Liver (tissue), 3 donors: Measurements from ENCODE around the gene ZNF438.

Source experiments
- CTCF ChIP-seq: fragments of 150-350 bp; IDR thresholded peaks from 2 replicates; pipeline ENCODE4 v1.5.1; 2017; ENCODE audit warnings: improper control_type of control experiment, low read depth, low read length; ENCODE audit not compliant: missing input control
- EGR1 ChIP-seq, 2 donors: IDR thresholded peaks; 2 replicates each; pipeline ENCODE4 v1.6.1; 2016 to 2018; ENCODE audit warnings: antibody characterized with exemption in 2 of 2, low read depth in 2 of 2
- HNF4G ChIP-seq: IDR thresholded peaks from 2 replicates; pipeline ENCODE4 v1.6.1; 2016; ENCODE audit warnings: antibody characterized with exemption
- JUND ChIP-seq, 2 donors: IDR thresholded peaks; 2 replicates each; pipeline ENCODE4 v1.6.1; 2016; ENCODE audit warnings: antibody characterized with exemption in 2 of 2
- MAX ChIP-seq: IDR thresholded peaks from 2 replicates; pipeline ENCODE4 v1.6.1; 2016; ENCODE audit warnings: antibody characterized with exemption
- RAD21 ChIP-seq, 2 donors: IDR thresholded peaks; 2 replicates each; pipeline ENCODE4 v1.6.1; 2016; ENCODE audit warnings: antibody characterized with exemption in 2 of 2, mild to moderate bottlenecking in 2 of 2
- RXRA ChIP-seq, 2 donors: IDR thresholded peaks; 2 replicates each; pipeline ENCODE4 v1.6.1; 2017 to 2018; ENCODE audit warnings: antibody characterized with exemption in 2 of 2, mild to moderate bottlenecking in 1 of 2
- TAF1 ChIP-seq: conservative IDR thresholded peaks from 2 replicates; pipeline ENCODE4 v1.6.1; 2016; ENCODE audit warnings: antibody characterized with exemption, mild to moderate bottlenecking
- YY1 ChIP-seq: IDR thresholded peaks from 2 replicates; pipeline ENCODE4 v1.6.1; 2016; ENCODE audit warnings: antibody characterized with exemption, mild to moderate bottlenecking
- TF ChIP-seq, protein P1 (sequence below): IDR thresholded peaks from 2 replicates; pipeline ENCODE4 v1.6.1; 2016; ENCODE audit warnings: antibody characterized with exemption
- TF ChIP-seq, protein P2 (sequence below): IDR thresholded peaks from 2 replicates; pipeline ENCODE4 v1.6.1; 2016; ENCODE audit warnings: antibody characterized with exemption
- donor health status: healthy.
- donor health status: healthy.

GRCh38 chr10:31041011-31041410 is 9.3 kb upstream of the ZNF438 start:
- TF ChIP-seq CTCF (no peak), MAX (no peak), TAF1 (no peak), HNF4G (no peak), RXRA (IDR thresholded peaks at IDR 0.05) (no peak), YY1 (no peak), JUND (IDR thresholded peaks at IDR 0.05) (no peak), RAD21 (IDR thresholded peaks at IDR 0.05) (no peak), EGR1 (IDR thresholded peaks at IDR 0.05; ENCODE audit: low read depth in 2 of 2) (no peak)
- TF ChIP-seq, protein P1, sequence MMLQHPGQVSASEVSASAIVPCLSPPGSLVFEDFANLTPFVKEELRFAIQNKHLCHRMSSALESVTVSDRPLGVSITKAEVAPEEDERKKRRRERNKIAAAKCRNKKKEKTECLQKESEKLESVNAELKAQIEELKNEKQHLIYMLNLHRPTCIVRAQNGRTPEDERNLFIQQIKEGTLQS = no peak
- TF ChIP-seq, protein P2, sequence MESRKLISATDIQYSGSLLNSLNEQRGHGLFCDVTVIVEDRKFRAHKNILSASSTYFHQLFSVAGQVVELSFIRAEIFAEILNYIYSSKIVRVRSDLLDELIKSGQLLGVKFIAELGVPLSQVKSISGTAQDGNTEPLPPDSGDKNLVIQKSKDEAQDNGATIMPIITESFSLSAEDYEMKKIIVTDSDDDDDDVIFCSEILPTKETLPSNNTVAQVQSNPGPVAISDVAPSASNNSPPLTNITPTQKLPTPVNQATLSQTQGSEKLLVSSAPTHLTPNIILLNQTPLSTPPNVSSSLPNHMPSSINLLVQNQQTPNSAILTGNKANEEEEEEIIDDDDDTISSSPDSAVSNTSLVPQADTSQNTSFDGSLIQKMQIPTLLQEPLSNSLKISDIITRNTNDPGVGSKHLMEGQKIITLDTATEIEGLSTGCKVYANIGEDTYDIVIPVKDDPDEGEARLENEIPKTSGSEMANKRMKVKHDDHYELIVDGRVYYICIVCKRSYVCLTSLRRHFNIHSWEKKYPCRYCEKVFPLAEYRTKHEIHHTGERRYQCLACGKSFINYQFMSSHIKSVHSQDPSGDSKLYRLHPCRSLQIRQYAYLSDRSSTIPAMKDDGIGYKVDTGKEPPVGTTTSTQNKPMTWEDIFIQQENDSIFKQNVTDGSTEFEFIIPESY = no peak
